ENCODE measurements around the gene CACNG3. TPM values are rescaled to one million over a fixed set of nuclear protein-coding genes. Genes with fewer than 3 reads are reported as not detected.
"Not testable (repeated sequence)": the region's sequence is repeated elsewhere in the genome, so short reads cannot be mapped to it uniquely, and the experiment has no call there.

CACNG3 gene
- total RNA-seq, 1 donor from 2014 or later, result not detected

- intact Hi-C loops (cut with DNase I), result no loop called here
- DNase-seq (ENCODE audit: extremely low spot score in 2 of 2), result no peak
- Histone ChIP-seq H3K36me3 (no peaks in the 10 kb centered on the region), H3K27me3 (no peaks in the 10 kb centered on the region), H3K4me3 (no peak overlapping the region), H3K9me3 (no peaks in the 10 kb centered on the region), H3K27ac (no peak overlapping the region), H3K4me1 (no peaks in the 10 kb centered on the region)
- no peak for TF ChIP-seq POLR2A (IDR thresholded peaks at IDR 0.05)
These were observed 42.5 kb downstream of the CACNG3 start for GRCh38 chr16:24298548-24299167.

GRCh38 chr16:24300750-24301149 lies 44.6 kb downstream of the CACNG3 start:
- H3K27me3 ChIP-seq; H3K27ac ChIP-seq; H3K4me1 ChIP-seq; DNase-seq (ENCODE audit: extremely low spot score in 2 of 2); H3K4me3 ChIP-seq; H3K36me3 ChIP-seq; H3K9me3 ChIP-seq; intact Hi-C loops (cut with DNase I): not testable (repeated sequence)

- DNase-seq (ENCODE audit: extremely low spot score in 2 of 2), result no peak
- intact Hi-C loops (cut with DNase I), result no loop called here
- Histone ChIP-seq H3K4me3 (no peak overlapping the region), H3K9me3 (no peaks in the 10 kb centered on the region), H3K36me3 (no peaks in the 10 kb centered on the region), H3K4me1 (no peaks in the 10 kb centered on the region), H3K27ac (no peak overlapping the region), H3K27me3 (no peaks in the 10 kb centered on the region)
- TF ChIP-seq POLR2A (IDR thresholded peaks at IDR 0.05) (no peak), POLR2AphosphoS5 (IDR thresholded peaks at IDR 0.05; ENCODE audit: insufficient read depth in 1 of 2, low read depth in 1 of 2) (no peak)
- TF ChIP-seq, protein P1, sequence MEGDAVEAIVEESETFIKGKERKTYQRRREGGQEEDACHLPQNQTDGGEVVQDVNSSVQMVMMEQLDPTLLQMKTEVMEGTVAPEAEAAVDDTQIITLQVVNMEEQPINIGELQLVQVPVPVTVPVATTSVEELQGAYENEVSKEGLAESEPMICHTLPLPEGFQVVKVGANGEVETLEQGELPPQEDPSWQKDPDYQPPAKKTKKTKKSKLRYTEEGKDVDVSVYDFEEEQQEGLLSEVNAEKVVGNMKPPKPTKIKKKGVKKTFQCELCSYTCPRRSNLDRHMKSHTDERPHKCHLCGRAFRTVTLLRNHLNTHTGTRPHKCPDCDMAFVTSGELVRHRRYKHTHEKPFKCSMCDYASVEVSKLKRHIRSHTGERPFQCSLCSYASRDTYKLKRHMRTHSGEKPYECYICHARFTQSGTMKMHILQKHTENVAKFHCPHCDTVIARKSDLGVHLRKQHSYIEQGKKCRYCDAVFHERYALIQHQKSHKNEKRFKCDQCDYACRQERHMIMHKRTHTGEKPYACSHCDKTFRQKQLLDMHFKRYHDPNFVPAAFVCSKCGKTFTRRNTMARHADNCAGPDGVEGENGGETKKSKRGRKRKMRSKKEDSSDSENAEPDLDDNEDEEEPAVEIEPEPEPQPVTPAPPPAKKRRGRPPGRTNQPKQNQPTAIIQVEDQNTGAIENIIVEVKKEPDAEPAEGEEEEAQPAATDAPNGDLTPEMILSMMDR (IDR thresholded peaks at IDR 0.05), result no peak
These were observed 46.5 kb downstream of the CACNG3 start for GRCh38 chr16:24302636-24303035.

- Histone ChIP-seq H3K36me3 (no peaks in the 10 kb centered on the region), H3K27ac (no peak overlapping the region), H3K27me3 (no peaks in the 10 kb centered on the region), H3K4me1 (no peaks in the 10 kb centered on the region), H3K4me3 (no peak overlapping the region), H3K9me3 (no peaks in the 10 kb centered on the region)
- DNase-seq (ENCODE audit: extremely low spot score in 2 of 2), result no peak
- TF ChIP-seq POLR2AphosphoS5 (IDR thresholded peaks at IDR 0.05; ENCODE audit: insufficient read depth in 1 of 2, low read depth in 1 of 2), result no peak
- no peak for TF ChIP-seq POLR2A (IDR thresholded peaks at IDR 0.05)
- TF ChIP-seq, protein P1 (IDR thresholded peaks at IDR 0.05), result no peak
- intact Hi-C loops (cut with DNase I), result no loop called here
These were observed 52.1 kb downstream of the CACNG3 start for GRCh38 chr16:24308200-24308599.

DNA sequence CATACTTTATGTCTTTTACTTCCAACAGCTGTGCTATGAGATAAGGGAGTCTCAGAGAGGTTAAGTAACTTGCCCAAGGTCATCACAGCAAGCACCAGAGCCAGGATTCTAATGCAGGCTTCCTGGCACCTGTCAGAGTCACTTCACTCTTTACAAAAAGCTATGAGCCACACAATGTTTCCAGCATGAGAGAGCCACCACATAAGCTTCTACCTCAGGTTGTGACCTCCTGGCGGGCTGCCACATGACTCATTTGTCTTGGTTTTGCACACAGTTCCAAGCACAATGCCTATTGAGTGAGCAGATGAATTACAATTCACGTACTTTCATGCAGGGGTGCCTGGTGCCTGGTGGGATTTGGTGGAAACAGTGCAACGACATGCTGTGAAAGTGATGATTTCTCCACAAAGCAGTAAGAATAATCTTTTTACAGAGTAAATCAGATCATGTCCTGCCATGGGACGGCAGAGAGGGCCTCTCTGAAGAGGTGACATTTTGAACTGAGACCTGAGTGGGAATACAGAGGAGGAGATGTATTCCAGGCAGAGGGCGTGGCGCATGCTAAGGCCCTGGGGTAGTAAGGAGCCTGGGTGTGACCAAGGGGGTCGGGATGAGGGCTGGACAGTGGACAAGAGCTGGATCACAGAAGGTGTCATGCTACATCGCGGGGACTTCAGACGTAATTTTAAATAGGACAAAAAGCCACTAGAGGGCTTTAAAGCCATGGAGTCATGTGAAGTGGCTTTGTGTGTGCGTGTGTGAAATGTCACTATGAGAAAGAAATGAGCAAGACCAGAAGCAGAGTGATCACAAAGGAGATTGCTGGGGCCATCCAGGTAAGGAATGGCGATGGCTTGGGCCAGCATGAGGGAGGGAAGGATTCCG lies 53.4 kb downstream of the CACNG3 start:
- no peak overlapping the region for H3K4me3 ChIP-seq
- no peaks in the 10 kb centered on the region for H3K27me3 ChIP-seq
- H3K9me3 ChIP-seq, result no peaks in the 10 kb centered on the region
- intact Hi-C loops (cut with DNase I), result no loop called here
- H3K4me1 ChIP-seq, result no peaks in the 10 kb centered on the region
- no peaks in the 10 kb centered on the region for H3K36me3 ChIP-seq
- TF ChIP-seq POLR2A (IDR thresholded peaks at IDR 0.05) (no peak), POLR2AphosphoS5 (IDR thresholded peaks at IDR 0.05; ENCODE audit: insufficient read depth in 1 of 2, low read depth in 1 of 2) (no peak)
- TF ChIP-seq, protein P1 (IDR thresholded peaks at IDR 0.05), result no peak
- no peak overlapping the region for H3K27ac ChIP-seq
- DNase-seq (ENCODE audit: extremely low spot score in 2 of 2), result no peak

DNA sequence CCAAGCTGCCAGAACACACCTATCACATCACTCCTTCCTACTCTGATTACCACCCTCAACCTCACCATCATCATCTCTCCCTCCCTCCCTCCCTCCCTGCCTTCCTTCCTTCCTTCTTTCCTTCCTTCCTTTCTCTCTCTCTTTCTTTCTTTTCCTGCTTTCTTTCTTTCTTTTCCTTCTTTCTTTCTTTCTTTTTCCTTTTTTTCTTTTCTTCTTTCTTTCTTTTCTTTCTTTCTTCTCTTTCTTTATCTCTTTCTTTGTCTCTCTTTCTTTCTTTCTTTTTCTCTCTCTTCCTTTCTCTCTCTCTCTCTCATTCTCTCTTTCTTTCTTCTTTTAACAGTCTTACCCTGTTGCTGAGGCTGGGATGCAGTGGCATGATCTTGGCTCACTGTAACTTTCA lies 59.2 kb downstream of the CACNG3 start:
- TF ChIP-seq, protein P1 (IDR thresholded peaks at IDR 0.05), result no peak
- TF ChIP-seq POLR2A (IDR thresholded peaks at IDR 0.05) (no peak), POLR2AphosphoS5 (IDR thresholded peaks at IDR 0.05; ENCODE audit: insufficient read depth in 1 of 2, low read depth in 1 of 2) (no peak)

More for the DNA sequence above, 59.2 kb downstream of the CACNG3 start:
- H3K27me3 ChIP-seq, result no peaks in the 10 kb centered on the region
- H3K27ac ChIP-seq, result no peak overlapping the region
- intact Hi-C loops (cut with DNase I), result no loop called here
- no peaks in the 10 kb centered on the region for H3K9me3 ChIP-seq
- no peak overlapping the region for H3K4me3 ChIP-seq
- no peak for DNase-seq (ENCODE audit: extremely low spot score in 2 of 2)
- H3K36me3 ChIP-seq, result no peaks in the 10 kb centered on the region
- H3K4me1 ChIP-seq, result no peaks in the 10 kb centered on the region
